Aorta (tissue), 5 donors: Measurements from ENCODE around the gene B4GAT1. TPM values are rescaled to one million over a fixed set of nuclear protein-coding genes. Genes with fewer than 3 reads are reported as not detected.
"Not testable (repeated sequence)": the region's sequence is repeated elsewhere in the genome, so short reads cannot be mapped to it uniquely, and the experiment has no call there.

Experiments
- ATAC-seq: fragments of 200-7000 bp; cut with Tn5 transposase; one replicate; pipeline ENCODE4 v1.9.1; 2022; ENCODE audit warnings: moderate library complexity; ENCODE audit not compliant: low FRiP score
- DNase-seq, 2 donors: peaks; one replicate each; pipeline ENCODE4 v3.0.0-alpha.2; 2020
- H3K27ac ChIP-seq, 2 donors: one replicate each; pipeline ENCODE4 v1.5.1; 2013; ENCODE audit warnings: low read length in 2 of 2, mild to moderate bottlenecking in 2 of 2, moderate library complexity in 2 of 2, control low read depth in 1 of 2, inconsistent platforms in 1 of 2, low read depth in 1 of 2
- H3K27me3 ChIP-seq, 2 donors: one replicate each; pipeline ENCODE4 v1.6.1; 2013; ENCODE audit warnings: control low read depth in 1 of 2, low read length in 1 of 2, mild to moderate bottlenecking in 1 of 2, moderate library complexity in 1 of 2; ENCODE audit not compliant: insufficient read depth in 2 of 2, control insufficient read depth in 1 of 2
- H3K36me3 ChIP-seq, 2 donors: one replicate each; pipeline ENCODE4 v1.6.1; 2013; ENCODE audit warnings: control low read depth in 1 of 2, low read length in 1 of 2, mild to moderate bottlenecking in 1 of 2; ENCODE audit not compliant: insufficient read depth in 2 of 2, control insufficient read depth in 1 of 2
- H3K4me1 ChIP-seq, 2 donors: one replicate each; pipeline ENCODE4 v1.6.1; 2013; ENCODE audit warnings: low read length in 2 of 2, control low read depth in 1 of 2, mild to moderate bottlenecking in 1 of 2, moderate library complexity in 1 of 2; ENCODE audit not compliant: insufficient read depth in 2 of 2, control insufficient read depth in 1 of 2
- H3K4me3 ChIP-seq, 2 donors: one replicate each; pipeline ENCODE4 v1.5.1; 2013; ENCODE audit warnings: low read length in 2 of 2, control low read depth in 1 of 2, mild to moderate bottlenecking in 1 of 2
- H3K9me3 ChIP-seq: one replicate; pipeline ENCODE4 v1.6.1; 2013; ENCODE audit warnings: mild to moderate bottlenecking, low read length; ENCODE audit not compliant: control insufficient read depth
- WGBS, 2 donors: extraction: QIAGEN DNeasy Blood & Tissue Kit; methylation state at CpG; one replicate each; pipeline ENCODE4 v1.1.7; 2013; 5-methylcytosine and 5-hydroxymethylcytosine counted together
- intact Hi-C, 2 donors: fragments of 100-400 bp; cut with DNase I; formaldehyde crosslinking; loops; one replicate each; pipeline versions ENCODE4 v1.14.2 to v1.15.0; 2022
- polyA plus RNA-seq, 2 donors: library from polyadenylated mRNA; stranded (reverse); fragments of 200-250 nt; gene quantifications; one replicate each; pipeline ENCODE4 v1.2.3, GENCODE V29; 2013
- total RNA-seq, 2 donors: library from RNA; stranded (reverse); fragmentation: NEBNext Ultra II Directional; extraction: Animal tissue kit (Norgen Biotek cat#: 25700); gene quantifications; one replicate each; pipeline ENCODE4 v1.2.1, GENCODE V29; 2021
- donor health status: healthy with polysubstance abuse.
- donor health status: Bipolar disorder and iron deficiency.
- donor health status: DM: no; HTN: no; CAD: no.
- donor health status: DM: no; HTN: no; CAD: no.
- donor health status: DM: yes; HTN: yes; CAD: no.

The B4GAT1 gene
- total and polyA plus RNA-seq, 4 donors: 7.0 to 18.8 (median 15.0) TPM

- intact Hi-C loops, H3K4me3 ChIP-seq, DNase-seq, H3K36me3 ChIP-seq, H3K4me1 ChIP-seq, H3K27me3 ChIP-seq, ATAC-seq, H3K27ac ChIP-seq, H3K9me3 ChIP-seq: not testable (repeated sequence)
- WGBS, 2 donors: 60 to 71% methylated on average over 9 of the region's 9 CpGs
Measured at GRCh38 chr11:66373690-66374287, 26.4 kb upstream of the B4GAT1 start.

GRCh38 chr11:66373265-66373664 lies 25.8 kb upstream of the B4GAT1 start:
- Histone ChIP-seq H3K36me3 (no peaks in the 10 kb centered on the region), H3K4me3 (no peak overlapping the region), H3K4me1 (no peaks in the 10 kb centered on the region), H3K27me3 (no peaks in the 10 kb centered on the region), H3K9me3 (no peaks in the 10 kb centered on the region), H3K27ac (no peak overlapping the region)
- intact Hi-C loops: no loop called here
- no peak for DNase-seq
- WGBS, 2 donors: 44 to 45% methylated on average over 5 of the region's 5 CpGs
- no peak for ATAC-seq

- no peaks in the 10 kb centered on the region for H3K27me3 ChIP-seq
- DNase-seq: peak; percentile 61 to 78
- no peaks in the 10 kb centered on the region for H3K9me3 ChIP-seq
- H3K27ac ChIP-seq: no peak within 1 kb of the TSS
- intact Hi-C loops: no loop called here
- H3K4me1 ChIP-seq: no peaks in the 10 kb centered on the region
- H3K36me3 ChIP-seq: no peaks in the 10 kb centered on the region
- WGBS, 2 donors: 1% methylated on average over 51 to 72 of the region's 72 CpGs
- peak within 1 kb of the TSS; percentile 51 to 77 for H3K4me3 ChIP-seq
- ATAC-seq: peak; percentile 75
Measured at GRCh38 chr11:66371627-66372415, 24.4 kb upstream of the B4GAT1 start, which contains the start of gene SLC29A2. SLC29A2 (minus strand) TSS chr11:66371760; CDS start chr11:66371591, 169 bp downstream.

- no peak overlapping the region for H3K27ac ChIP-seq
- WGBS, 2 donors: 89 to 91% methylated on average over 25 of the region's 25 CpGs
- H3K9me3 ChIP-seq: no peaks in the 10 kb centered on the region
Measured at GRCh38 chr11:66369073-66369894, 21.9 kb upstream of the B4GAT1 start.

GRCh38 chr11:66368484-66368883 lies 21.1 kb upstream of the B4GAT1 start:
- intact Hi-C loops: no loop called here
- no peaks in the 10 kb centered on the region for H3K36me3 ChIP-seq

More at GRCh38 chr11:66369073-66369894, 21.9 kb upstream of the B4GAT1 start:
- ATAC-seq (no peak), DNase-seq (no peak)
- Histone ChIP-seq H3K4me3 (no peak overlapping the region), H3K36me3 (no peaks in the 10 kb centered on the region), H3K27me3 (no peaks in the 10 kb centered on the region), H3K4me1 (no peaks in the 10 kb centered on the region)
- intact Hi-C loops: no loop called here

GRCh38 chr11:66367561-66368312 lies 20.3 kb upstream of the B4GAT1 start:
- no peak for DNase-seq
- no peak overlapping the region for H3K27ac ChIP-seq
- H3K9me3 ChIP-seq: no peaks in the 10 kb centered on the region
- no peaks in the 10 kb centered on the region for H3K36me3 ChIP-seq
- WGBS, 2 donors: 92 to 93% methylated on average over 15 of the region's 15 CpGs
- H3K4me3 ChIP-seq: no peak overlapping the region
- no peaks in the 10 kb centered on the region for H3K27me3 ChIP-seq
- intact Hi-C loops: no loop called here
- ATAC-seq: no peak
- H3K4me1 ChIP-seq: no peaks in the 10 kb centered on the region

More at GRCh38 chr11:66368484-66368883, 21.1 kb upstream of the B4GAT1 start:
- Histone ChIP-seq H3K4me1 (no peaks in the 10 kb centered on the region), H3K27me3 (no peaks in the 10 kb centered on the region), H3K4me3 (no peak overlapping the region), H3K9me3 (no peaks in the 10 kb centered on the region), H3K27ac (no peak overlapping the region)
- DNase-seq: no peak
- 86 to 88% methylated on average over 6 of the region's 6 CpGs for WGBS, 2 donors
- no peak for ATAC-seq

GRCh38 chr11:66366844-66367477 lies 19.5 kb upstream of the B4GAT1 start:
- ATAC-seq: no peak
- no peaks in the 10 kb centered on the region for H3K27me3 ChIP-seq
- no peaks in the 10 kb centered on the region for H3K4me1 ChIP-seq
- no peaks in the 10 kb centered on the region for H3K9me3 ChIP-seq
- 92 to 95% methylated on average over 8 of the region's 8 CpGs for WGBS, 2 donors
- intact Hi-C loops: no loop called here
- DNase-seq: no peak
- no peak overlapping the region for H3K4me3 ChIP-seq
- H3K36me3 ChIP-seq: no peaks in the 10 kb centered on the region
- no peak overlapping the region for H3K27ac ChIP-seq
